GM13977 (cell line): ENCODE measurements around the gene LHX1.
A peak's percentile ranks its signal among the peaks of the same experiment; 100 is the strongest.

Experiments
- DNase-seq: peaks from one replicate; pipeline ENCODE4 v3.0.0; 2012; ENCODE audit warnings: low spot score
- CTCF ChIP-seq: IDR thresholded peaks from 2 replicates; pipeline ENCODE4 v1.5.1; 2012; ENCODE audit warnings: mild to moderate bottlenecking, control low read depth; ENCODE audit not compliant: insufficient read depth; ENCODE audit errors: extremely low read depth, missing control alignments
- in situ Hi-C: fragments of 300-500 bp; cut with MboI; formaldehyde crosslinking; loops from one replicate; pipeline ENCODE4 v1.12.0; 2022; ENCODE audit warnings: low sequenced_read_pairs, low pct_unique_long_range_greater_than_20kb, mixed read lengths, inconsistent platforms; ENCODE audit not compliant: unreplicated experiment

LHX1 gene

DNA sequence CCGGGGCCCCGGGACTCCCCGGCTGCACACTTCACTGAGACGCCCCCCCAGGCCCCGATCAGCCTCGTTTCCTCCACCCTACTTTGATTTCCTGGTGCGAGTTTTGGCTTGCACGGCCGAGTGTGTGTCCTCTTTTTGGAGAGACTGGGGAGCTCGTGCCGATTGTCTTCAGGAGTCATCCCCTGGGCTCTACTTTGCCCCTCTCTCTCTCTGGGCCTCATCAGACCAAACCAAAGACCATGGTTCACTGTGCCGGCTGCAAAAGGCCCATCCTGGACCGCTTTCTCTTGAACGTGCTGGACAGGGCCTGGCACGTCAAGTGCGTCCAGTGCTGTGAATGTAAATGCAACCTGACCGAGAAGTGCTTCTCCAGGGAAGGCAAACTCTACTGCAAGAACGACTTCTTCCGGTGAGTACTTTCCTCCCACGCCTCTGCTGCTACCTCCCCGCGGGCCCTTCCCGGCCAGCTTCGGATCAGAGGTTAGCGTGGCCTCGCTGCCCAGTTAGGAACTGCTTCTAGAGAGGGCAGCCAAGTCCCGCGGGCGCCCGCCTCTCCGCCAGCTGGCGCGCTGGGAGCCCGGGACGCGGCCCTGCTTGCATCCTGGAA is 787 bp downstream of the LHX1 start:
- in situ Hi-C loops: no loop called here
- TF ChIP-seq CTCF: no peak
- peak; percentile 61 for DNase-seq

- in situ Hi-C loops: no loop called here
- no peak for DNase-seq
- no peak for TF ChIP-seq CTCF
Observed at GRCh38 chr17:36938566-36939051, 1.3 kb downstream of the LHX1 start.

GRCh38 chr17:36939052-36939801 is 2.0 kb downstream of the LHX1 start:
- no peak for TF ChIP-seq CTCF
- in situ Hi-C loops: no loop called here
- DNase-seq: peak; percentile 38

DNA sequence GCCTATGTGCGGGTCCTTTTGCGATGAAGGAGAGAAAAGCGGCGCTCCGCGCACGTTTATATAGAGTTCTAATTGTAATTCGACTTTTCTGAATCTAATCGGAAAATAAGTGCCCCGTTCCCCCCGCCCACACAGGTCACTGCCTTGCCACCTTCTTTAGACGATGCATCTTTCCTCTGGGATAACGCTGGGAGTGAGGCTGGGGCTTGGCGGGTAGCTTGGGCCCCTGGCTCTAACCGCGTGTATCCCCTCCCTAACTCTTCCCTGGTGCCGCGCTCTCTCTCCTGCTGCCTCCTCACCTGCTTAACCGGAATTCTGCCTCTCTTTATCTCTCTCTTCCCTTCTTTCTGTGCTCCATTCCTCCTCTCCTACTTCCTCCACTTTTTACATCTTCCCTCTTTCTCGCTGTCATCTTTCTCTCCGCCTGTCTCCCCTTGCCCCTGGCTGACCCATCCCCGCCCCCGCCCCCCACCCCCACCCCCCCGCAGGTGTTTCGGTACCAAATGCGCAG is 2.6 kb downstream of the LHX1 start:
- in situ Hi-C loops: no loop called here
- TF ChIP-seq CTCF: no peak
- DNase-seq: no peak

DNA sequence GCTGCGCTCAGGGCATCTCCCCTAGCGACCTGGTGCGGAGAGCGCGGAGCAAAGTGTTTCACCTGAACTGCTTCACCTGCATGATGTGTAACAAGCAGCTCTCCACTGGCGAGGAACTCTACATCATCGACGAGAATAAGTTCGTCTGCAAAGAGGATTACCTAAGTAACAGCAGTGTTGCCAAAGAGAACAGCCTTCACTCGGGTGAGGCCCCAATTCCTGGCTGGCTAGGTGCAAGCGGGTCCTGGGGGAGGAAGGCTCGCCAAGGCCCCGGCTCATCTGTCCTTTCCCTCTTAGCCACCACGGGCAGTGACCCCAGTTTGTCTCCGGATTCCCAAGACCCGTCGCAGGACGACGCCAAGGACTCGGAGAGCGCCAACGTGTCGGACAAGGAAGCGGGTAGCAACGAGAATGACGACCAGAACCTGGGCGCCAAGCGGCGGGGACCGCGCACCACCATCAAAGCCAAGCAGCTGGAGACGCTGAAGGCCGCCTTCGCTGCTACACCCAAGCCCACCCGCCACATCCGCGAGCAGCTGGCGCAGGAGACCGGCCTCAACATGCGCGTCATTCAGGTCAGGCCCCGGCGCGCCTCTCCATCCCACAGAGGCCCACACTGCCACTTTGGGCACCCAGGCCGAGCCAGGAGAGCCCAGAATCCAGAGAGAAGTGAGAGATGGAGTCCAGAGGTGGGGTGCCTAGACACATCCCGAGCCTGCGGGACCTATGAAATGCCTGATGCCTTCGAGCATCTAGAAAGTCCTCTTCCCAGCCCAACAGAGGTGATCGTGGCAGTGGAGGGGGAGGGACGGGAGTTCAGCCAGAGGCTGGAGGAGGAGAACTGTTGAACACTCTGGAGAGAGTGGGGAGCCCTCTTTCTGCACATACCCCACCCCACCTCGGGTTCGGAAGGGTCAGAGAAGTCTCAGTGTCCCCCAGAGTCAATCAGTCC is 3.3 kb downstream of the LHX1 start:
- TF ChIP-seq CTCF: no peak
- DNase-seq: no peak
- in situ Hi-C loops: no loop called here
